ENCODE data around the gene ABL2. TPM values are rescaled to one million over a fixed set of nuclear protein-coding genes. Genes with fewer than 3 reads are reported as not detected.
"Not testable (repeated sequence)": the region's sequence is repeated elsewhere in the genome, so short reads cannot be mapped to it uniquely, and the experiment has no call there.

ABL2 gene
- total RNA-seq, 2 experiments from 2014 or later: 8.1 TPM

DNA sequence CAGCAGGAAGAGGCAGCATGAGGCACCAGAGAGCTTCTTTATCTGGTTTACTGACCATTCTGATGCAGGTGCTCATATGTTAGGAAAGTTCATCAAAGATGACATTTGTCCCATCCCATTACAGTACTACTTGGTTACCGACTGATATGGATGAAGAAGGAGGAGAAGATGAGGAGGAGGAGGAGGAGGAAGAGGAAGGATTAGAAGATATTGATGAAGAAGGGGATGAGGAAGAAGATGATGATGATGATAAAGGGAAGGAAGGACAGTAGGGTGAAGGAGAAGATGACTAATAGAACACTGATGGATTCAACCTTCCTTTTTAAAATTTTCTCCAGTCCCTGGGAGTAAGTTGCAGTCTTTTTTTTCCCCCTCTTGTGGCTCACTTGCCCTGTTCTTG lies 45.1 kb downstream of the ABL2 start:
- Mint-ChIP-seq H3K4me3 (no peak overlapping the region), H3K9me3 (no peaks in the 10 kb centered on the region), H3K27ac (no peak overlapping the region), H3K27me3 (ENCODE audit: low read depth) (no peaks in the 10 kb centered on the region), H3K36me3 (ENCODE audit: low read depth) (peaks cover 4% of the 10 kb centered on the region), H3K4me1 (ENCODE audit: low read depth) (peaks cover 17% of the 10 kb centered on the region)
- intact Hi-C loops (cut with micrococcal nuclease): no loop called here
- CTCF ChIA-PET: no interaction called here
- DNase-seq: no peak

DNA sequence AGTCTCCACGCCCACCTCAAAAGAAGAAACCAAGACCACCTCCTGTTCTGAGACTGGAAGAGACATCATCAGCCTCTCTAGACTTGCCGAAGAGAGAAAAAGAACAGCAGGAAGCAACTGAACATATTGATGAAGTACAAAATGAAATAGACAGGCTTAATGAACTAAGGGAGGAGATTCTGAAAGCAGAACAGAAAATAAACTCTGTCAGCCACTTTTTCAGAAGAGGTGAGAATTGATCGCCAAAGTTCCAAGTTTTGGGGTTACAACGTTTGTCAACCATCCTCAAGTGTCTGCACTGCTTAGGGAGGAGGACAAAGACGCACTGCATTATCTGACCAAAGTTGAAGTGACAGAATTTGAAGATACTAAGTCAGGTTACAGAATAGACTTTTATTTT lies 45.6 kb downstream of the ABL2 start:
- peaks cover 4% of the 10 kb centered on the region for H3K36me3 Mint-ChIP-seq (ENCODE audit: low read depth)
- CTCF ChIA-PET: no interaction called here
- H3K9me3 Mint-ChIP-seq: no peaks in the 10 kb centered on the region
- intact Hi-C loops (cut with micrococcal nuclease): no loop called here
- no peaks in the 10 kb centered on the region for H3K27me3 Mint-ChIP-seq (ENCODE audit: low read depth)
- DNase-seq: no peak
- H3K4me1 Mint-ChIP-seq (ENCODE audit: low read depth): peaks cover 17% of the 10 kb centered on the region
- H3K27ac Mint-ChIP-seq: no peak overlapping the region
- no peak overlapping the region for H3K4me3 Mint-ChIP-seq

DNA sequence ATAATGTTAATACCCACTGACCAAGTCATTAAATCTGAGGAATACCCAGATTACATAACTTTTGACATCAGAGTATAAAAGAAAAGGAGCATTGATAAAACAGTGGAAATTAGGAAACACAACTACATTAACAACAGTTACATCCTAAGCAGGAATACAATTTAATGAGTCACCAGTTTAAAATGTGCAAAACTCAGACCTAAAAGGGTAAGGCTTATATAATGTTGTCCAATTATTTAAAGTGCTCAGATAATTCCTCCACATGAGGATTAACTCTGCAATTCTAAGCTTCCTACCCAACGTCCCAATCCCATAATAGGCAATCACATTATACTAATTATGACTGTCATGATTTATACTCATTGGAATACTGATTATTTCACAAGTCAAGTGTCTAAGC lies 50.5 kb downstream of the ABL2 start:
- no peak for DNase-seq
- no peak overlapping the region for H3K4me3 Mint-ChIP-seq
- H3K36me3 Mint-ChIP-seq (ENCODE audit: low read depth): no peaks in the 10 kb centered on the region
- H3K4me1 Mint-ChIP-seq (ENCODE audit: low read depth): peaks cover 10% of the 10 kb centered on the region
- no peak overlapping the region for H3K27ac Mint-ChIP-seq
- H3K9me3 Mint-ChIP-seq: no peaks in the 10 kb centered on the region
- CTCF ChIA-PET: interaction anchor here (0.6 to 1.2 kb wide), 2 partner anchors 9 to 58 kb away, joined by 3 to 4 read pairs; no protein-coding TSS in a partner anchor
- no peaks in the 10 kb centered on the region for H3K27me3 Mint-ChIP-seq (ENCODE audit: low read depth)
- intact Hi-C loops (cut with micrococcal nuclease): no loop called here

DNA sequence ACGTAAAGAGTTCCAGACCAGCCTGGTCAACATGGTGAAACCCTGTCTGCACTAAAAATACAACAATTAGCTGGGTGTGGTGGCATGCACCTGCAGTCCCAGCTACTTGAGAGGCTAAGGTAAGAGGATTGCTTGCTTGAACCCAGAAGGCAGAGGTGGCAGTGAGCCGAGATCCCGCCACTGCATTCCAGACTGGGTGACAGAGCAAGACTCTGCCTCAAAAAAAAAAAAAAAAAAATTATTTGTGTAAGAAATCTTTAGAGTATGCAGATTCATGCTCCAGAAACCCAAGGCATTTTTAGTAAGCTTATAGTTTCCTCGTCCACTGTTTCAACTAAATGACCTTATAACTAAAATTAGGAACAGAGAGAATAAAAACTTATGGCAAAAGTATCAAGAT lies 51.3 kb downstream of the ABL2 start:
- Mint-ChIP-seq H3K4me1 (ENCODE audit: low read depth) (peaks cover 8% of the 10 kb centered on the region), H3K9me3 (no peaks in the 10 kb centered on the region), H3K4me3 (no peak overlapping the region), H3K36me3 (ENCODE audit: low read depth) (no peaks in the 10 kb centered on the region), H3K27me3 (ENCODE audit: low read depth) (no peaks in the 10 kb centered on the region), H3K27ac (no peak overlapping the region)
- DNase-seq: no peak
- intact Hi-C loops (cut with micrococcal nuclease): no loop called here
- CTCF ChIA-PET: interaction anchor here (0.5 to 0.6 kb wide), 2 partner anchors 48 to 405 kb away, joined by 3 to 4 read pairs; no protein-coding TSS in a partner anchor

DNA sequence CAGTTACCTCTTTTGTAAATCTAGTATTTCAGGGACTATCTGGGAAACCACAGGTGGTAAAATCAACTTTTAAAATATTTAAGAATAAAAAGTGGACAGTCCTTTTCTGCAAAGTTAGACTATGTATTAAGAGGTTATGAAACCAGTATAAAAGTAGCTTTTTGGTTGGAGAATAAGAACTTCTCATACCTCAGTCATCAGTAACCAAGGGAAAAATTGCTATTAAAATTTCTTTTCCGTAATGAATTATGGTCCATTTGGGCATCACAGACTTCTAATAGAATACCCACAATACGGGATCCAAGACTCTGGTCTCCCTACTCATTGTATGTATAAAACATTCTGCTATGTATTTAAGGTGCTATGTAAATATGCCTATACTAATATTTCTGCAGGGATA lies 51.9 kb downstream of the ABL2 start:
- no peaks in the 10 kb centered on the region for H3K36me3 Mint-ChIP-seq (ENCODE audit: low read depth)
- no peak overlapping the region for H3K4me3 Mint-ChIP-seq
- no peak for DNase-seq
- CTCF ChIA-PET: interaction anchor here (0.6 kb wide), 1 partner anchor 404 kb away, joined by 3 read pairs; no protein-coding TSS in a partner anchor
- H3K4me1 Mint-ChIP-seq (ENCODE audit: low read depth): peaks cover 8% of the 10 kb centered on the region
- H3K27ac Mint-ChIP-seq: no peak overlapping the region
- no peaks in the 10 kb centered on the region for H3K9me3 Mint-ChIP-seq
- no peaks in the 10 kb centered on the region for H3K27me3 Mint-ChIP-seq (ENCODE audit: low read depth)
- intact Hi-C loops (cut with micrococcal nuclease): no loop called here

DNA sequence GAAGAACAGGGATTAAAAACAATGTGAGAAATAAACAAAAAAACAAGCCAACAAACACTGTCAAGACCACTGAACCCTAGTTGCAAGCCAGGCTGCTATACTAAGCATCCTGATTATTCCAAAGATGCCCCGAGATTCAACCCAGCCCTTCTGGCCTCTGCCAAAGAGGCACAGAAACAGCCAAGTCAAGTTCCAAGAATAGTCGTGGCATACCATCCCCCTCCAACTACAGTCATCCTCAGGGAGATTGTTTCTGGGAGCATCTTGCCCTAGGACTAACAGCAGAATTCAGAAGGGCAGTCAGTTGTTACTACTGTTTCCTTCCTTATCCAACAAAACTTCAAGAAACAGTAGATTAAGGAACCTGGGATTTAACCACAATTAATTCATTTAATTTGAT lies 52.3 kb downstream of the ABL2 start:
- Mint-ChIP-seq H3K27ac (no peak overlapping the region), H3K27me3 (ENCODE audit: low read depth) (no peaks in the 10 kb centered on the region), H3K9me3 (no peaks in the 10 kb centered on the region), H3K36me3 (ENCODE audit: low read depth) (no peaks in the 10 kb centered on the region), H3K4me3 (no peak overlapping the region), H3K4me1 (ENCODE audit: low read depth) (peaks cover 5% of the 10 kb centered on the region)
- DNase-seq: no peak
- intact Hi-C loops (cut with micrococcal nuclease): no loop called here
- CTCF ChIA-PET: no interaction called here

DNA sequence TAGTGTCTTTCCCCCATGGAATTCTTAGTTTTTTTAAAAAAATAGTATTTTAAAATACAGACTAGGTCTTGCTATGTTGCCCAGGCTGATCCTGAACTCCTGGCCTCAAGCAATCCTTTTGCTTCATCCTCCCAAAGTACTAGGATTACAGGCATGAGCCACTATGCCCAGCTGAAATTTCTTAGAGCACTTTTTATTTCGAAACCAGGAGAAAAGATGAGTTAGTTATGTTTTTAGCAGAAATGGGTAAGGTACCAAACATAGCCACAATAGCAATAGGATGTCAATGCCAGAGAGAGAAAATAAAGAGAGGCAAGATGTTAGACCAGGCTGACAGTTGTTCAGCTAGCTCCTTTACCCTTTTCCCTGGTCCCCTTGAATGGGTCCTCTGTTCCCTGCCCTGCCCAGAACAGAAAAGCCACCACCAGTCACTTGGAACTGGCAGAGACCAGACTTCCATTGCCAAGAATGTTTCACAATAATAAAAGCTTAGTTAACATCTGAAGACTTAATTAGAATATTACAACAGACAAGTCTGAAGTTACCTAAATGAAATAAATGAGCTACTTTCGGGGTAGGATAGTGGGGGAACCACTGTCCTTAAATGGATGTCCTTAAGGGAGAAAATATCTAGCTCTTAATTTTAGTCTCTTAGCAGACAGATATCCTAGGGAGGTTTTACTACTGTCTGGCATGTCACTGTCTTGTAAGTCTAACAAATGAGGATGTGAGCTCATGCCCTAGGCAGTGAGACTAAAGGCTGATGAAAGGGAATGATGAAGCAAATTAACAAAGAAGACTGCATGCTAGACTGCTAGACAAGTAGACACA lies 54.3 kb downstream of the ABL2 start:
- no peak overlapping the region for H3K4me3 Mint-ChIP-seq
- H3K9me3 Mint-ChIP-seq: no peaks in the 10 kb centered on the region
- no peak for DNase-seq
- H3K27ac Mint-ChIP-seq: no peak overlapping the region
- CTCF ChIA-PET: interaction anchor here (0.6 to 1.1 kb wide), 2 partner anchors 44 to 119 kb away, joined by 3 read pairs; no protein-coding TSS in a partner anchor
- peaks cover 3% of the 10 kb centered on the region for H3K4me1 Mint-ChIP-seq (ENCODE audit: low read depth)
- intact Hi-C loops (cut with micrococcal nuclease): no loop called here
- H3K36me3 Mint-ChIP-seq (ENCODE audit: low read depth): no peaks in the 10 kb centered on the region
- H3K27me3 Mint-ChIP-seq (ENCODE audit: low read depth): no peaks in the 10 kb centered on the region

DNA sequence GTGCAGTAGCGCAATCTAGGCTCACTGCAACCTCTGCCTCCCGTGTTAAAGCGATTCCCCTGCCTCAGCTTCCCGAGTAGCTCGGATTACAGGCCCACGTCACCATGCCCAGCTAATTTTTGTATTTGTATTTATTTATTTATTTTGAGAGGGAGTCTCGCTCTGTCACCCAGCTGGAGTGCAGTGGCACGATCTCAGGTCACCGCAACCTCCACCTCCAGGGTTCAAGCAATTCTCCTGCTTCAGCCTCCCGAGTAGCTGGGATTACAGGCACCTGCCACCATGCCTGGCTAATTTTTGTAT lies 59.1 kb downstream of the ABL2 start:
- H3K4me3 Mint-ChIP-seq; intact Hi-C loops (cut with micrococcal nuclease); H3K36me3 Mint-ChIP-seq (ENCODE audit: low read depth); DNase-seq; H3K27me3 Mint-ChIP-seq (ENCODE audit: low read depth); H3K27ac Mint-ChIP-seq; H3K9me3 Mint-ChIP-seq: not testable (repeated sequence)
- CTCF ChIA-PET: interaction anchor here (0.6 kb wide), 2 partner anchors 9 to 91 kb away, joined by 3 read pairs; no protein-coding TSS in a partner anchor
- peaks cover 10% of the 10 kb centered on the region for H3K4me1 Mint-ChIP-seq (ENCODE audit: low read depth)

DNA sequence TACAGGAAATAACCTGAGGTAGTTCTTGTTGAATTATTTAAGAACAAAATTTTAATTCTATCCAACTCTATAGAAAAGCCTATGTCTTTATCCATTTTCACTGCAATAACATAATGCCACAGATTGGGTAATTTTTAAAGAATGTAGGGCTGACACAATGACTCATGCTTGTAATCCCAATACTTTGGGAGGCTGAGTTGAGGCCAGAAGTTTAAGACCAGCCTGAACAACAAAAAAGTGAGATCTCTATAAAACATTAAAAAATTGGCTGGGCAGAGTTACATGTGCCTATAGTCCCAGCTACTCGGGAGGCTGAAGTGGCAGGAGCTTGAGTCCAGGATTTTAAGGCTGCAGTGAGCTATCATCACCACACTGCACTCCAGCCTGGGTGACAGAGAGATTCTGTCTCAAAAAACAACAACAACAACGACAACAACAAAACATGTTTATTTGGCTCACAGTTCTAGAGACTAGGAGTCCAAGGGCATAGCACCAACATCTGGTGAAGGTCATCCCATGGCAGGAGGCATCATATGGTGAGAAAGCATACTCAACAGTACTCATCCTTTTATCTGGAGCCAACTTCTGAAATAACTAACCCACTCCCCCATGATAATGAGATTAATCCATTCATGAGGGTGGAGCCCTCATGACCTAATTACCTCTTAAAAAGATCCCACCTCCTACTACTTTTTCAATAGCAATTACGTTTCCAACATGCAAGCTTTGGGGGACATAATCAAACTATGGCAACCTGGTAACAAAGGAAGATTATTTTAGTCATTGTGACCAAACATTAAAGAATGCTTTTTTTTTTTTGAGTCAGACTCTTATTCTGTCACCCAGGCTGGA lies 59.6 kb downstream of the ABL2 start:
- peaks cover 2% of the 10 kb centered on the region for H3K36me3 Mint-ChIP-seq (ENCODE audit: low read depth)
- H3K27ac Mint-ChIP-seq: no peak overlapping the region
- H3K9me3 Mint-ChIP-seq: no peaks in the 10 kb centered on the region

DNA sequence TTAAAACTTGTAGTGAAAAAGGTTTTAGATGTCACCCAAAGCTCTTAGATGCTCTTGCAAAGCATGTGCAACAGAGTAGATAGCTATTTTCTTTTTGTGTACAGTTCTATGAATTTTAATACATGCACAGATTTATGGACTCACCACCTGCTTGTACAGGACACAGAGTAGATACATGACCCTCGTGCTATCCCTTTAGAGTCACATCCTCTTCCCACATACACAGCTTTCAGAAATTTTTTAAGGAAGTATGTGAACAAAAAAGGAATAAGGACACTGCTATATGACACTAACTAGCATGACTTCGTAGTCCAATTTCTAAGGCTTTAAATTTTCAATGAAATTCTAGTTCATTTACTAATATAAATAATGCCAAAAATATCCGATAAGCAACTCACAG lies 60.9 kb downstream of the ABL2 start:
- CTCF ChIA-PET: no interaction called here
- no peaks in the 10 kb centered on the region for H3K27me3 Mint-ChIP-seq (ENCODE audit: low read depth)
- DNase-seq: no peak
- H3K9me3 Mint-ChIP-seq: no peaks in the 10 kb centered on the region
- peaks cover 10% of the 10 kb centered on the region for H3K4me1 Mint-ChIP-seq (ENCODE audit: low read depth)
- peaks cover 2% of the 10 kb centered on the region for H3K36me3 Mint-ChIP-seq (ENCODE audit: low read depth)
- H3K27ac Mint-ChIP-seq: no peak overlapping the region
- intact Hi-C loops (cut with micrococcal nuclease): no loop called here
- no peak overlapping the region for H3K4me3 Mint-ChIP-seq

More for the DNA sequence above, 59.6 kb downstream of the ABL2 start:
- Mint-ChIP-seq H3K4me1 (ENCODE audit: low read depth) (peaks cover 10% of the 10 kb centered on the region), H3K27me3 (ENCODE audit: low read depth) (no peaks in the 10 kb centered on the region), H3K4me3 (no peak overlapping the region)
- intact Hi-C loops (cut with micrococcal nuclease): no loop called here
- CTCF ChIA-PET: interaction anchor here (0.6 kb wide), 2 partner anchors 9 to 91 kb away, joined by 3 read pairs; no protein-coding TSS in a partner anchor
- DNase-seq: no peak

DNA sequence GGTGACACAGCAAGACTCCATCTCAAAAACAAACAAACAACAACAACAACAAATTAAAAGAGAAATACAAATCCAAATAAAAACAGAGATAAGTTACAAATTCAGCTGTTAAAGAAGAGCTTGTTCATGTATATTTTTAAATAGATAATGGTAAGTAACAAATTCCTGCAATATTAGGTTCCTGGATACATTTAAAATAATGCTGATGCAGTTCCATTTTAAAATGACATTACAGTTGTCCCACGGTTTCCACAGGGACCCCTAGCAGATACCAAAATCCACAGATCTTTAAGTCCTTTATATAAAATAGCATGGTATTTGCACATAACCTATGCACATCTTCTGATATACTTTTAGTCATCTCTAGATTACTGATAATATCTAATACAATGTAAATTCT lies 61.5 kb downstream of the ABL2 start:
- Mint-ChIP-seq H3K27ac (no peak overlapping the region), H3K27me3 (ENCODE audit: low read depth) (no peaks in the 10 kb centered on the region), H3K4me1 (ENCODE audit: low read depth) (peaks cover 10% of the 10 kb centered on the region), H3K36me3 (ENCODE audit: low read depth) (peaks cover 2% of the 10 kb centered on the region), H3K9me3 (no peaks in the 10 kb centered on the region), H3K4me3 (no peak overlapping the region)
- DNase-seq: no peak
- intact Hi-C loops (cut with micrococcal nuclease): no loop called here
- CTCF ChIA-PET: interaction anchor here (0.9 kb wide), 1 partner anchor 12 kb away, joined by 3 read pairs; no protein-coding TSS in a partner anchor

DNA sequence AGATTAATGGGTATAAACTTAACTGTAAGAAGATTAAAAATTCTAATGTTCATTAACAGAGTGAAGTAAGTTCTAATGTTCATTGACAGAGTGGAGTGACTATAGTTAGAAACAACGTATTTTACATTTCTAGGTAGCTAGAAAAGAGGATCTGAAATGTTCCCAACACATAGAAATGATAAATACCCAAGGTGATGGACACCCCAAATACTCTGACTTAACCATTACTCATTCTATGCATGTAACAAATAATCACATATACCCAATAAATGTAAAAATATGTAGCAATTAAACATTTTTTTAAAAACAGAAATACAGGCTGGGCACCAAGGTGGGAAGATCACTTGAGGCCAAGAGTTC lies 62.1 kb downstream of the ABL2 start:
- DNase-seq: no peak
- intact Hi-C loops (cut with micrococcal nuclease): no loop called here
- Mint-ChIP-seq H3K4me3 (no peak overlapping the region), H3K27ac (no peak overlapping the region), H3K27me3 (ENCODE audit: low read depth) (no peaks in the 10 kb centered on the region), H3K4me1 (ENCODE audit: low read depth) (peaks cover 10% of the 10 kb centered on the region), H3K36me3 (ENCODE audit: low read depth) (peaks cover 2% of the 10 kb centered on the region), H3K9me3 (no peaks in the 10 kb centered on the region)
- CTCF ChIA-PET: interaction anchor here (0.9 kb wide), 1 partner anchor 11 kb away, joined by 3 read pairs; no protein-coding TSS in a partner anchor
